Measurements from ENCODE around the gene PHKB.
"Not testable (repeated sequence)": the region's sequence is repeated elsewhere in the genome, so short reads cannot be mapped to it uniquely, and the experiment has no call there.

Gene PHKB

GRCh38 chr16:47469227-47469626 is 8.1 kb downstream of the PHKB start:
- DNase-seq (ENCODE audit: low read depth in 2 of 2) = no peak

- no peak for DNase-seq (ENCODE audit: low read depth in 2 of 2)
These were observed 9.1 kb downstream of the PHKB start for GRCh38 chr16:47470211-47470610.

- no peak for DNase-seq (ENCODE audit: low read depth in 2 of 2)
These were observed 9.7 kb downstream of the PHKB start for GRCh38 chr16:47470810-47471209.

GRCh38 chr16:47473004-47473403 is 11.9 kb downstream of the PHKB start:
- DNase-seq (ENCODE audit: low read depth in 2 of 2) = not testable (repeated sequence)

GRCh38 chr16:47473792-47474191 is 12.7 kb downstream of the PHKB start:
- DNase-seq (ENCODE audit: low read depth in 2 of 2) = no peak

GRCh38 chr16:47475786-47476185 is 14.7 kb downstream of the PHKB start:
- no peak for DNase-seq (ENCODE audit: low read depth in 2 of 2)

GRCh38 chr16:47476654-47477345 is 15.7 kb downstream of the PHKB start:
- DNase-seq (ENCODE audit: low read depth in 2 of 2) = no peak

GRCh38 chr16:47477679-47478078 is 16.5 kb downstream of the PHKB start:
- DNase-seq (ENCODE audit: low read depth in 2 of 2) = no peak

GRCh38 chr16:47480410-47480809 is 19.3 kb downstream of the PHKB start:
- no peak for DNase-seq (ENCODE audit: low read depth in 2 of 2)

- DNase-seq (ENCODE audit: low read depth in 2 of 2) = no peak
These were observed 20.7 kb downstream of the PHKB start for GRCh38 chr16:47481698-47482374.

GRCh38 chr16:47483616-47484015 is 22.5 kb downstream of the PHKB start:
- DNase-seq (ENCODE audit: low read depth in 2 of 2) = no peak

GRCh38 chr16:47486856-47487255 is 25.7 kb downstream of the PHKB start:
- no peak for DNase-seq (ENCODE audit: low read depth in 2 of 2)

GRCh38 chr16:47488051-47488450 is 26.9 kb downstream of the PHKB start:
- no peak for DNase-seq (ENCODE audit: low read depth in 2 of 2)

GRCh38 chr16:47490471-47490870 is 29.3 kb downstream of the PHKB start:
- DNase-seq (ENCODE audit: low read depth in 2 of 2) = no peak

GRCh38 chr16:47492036-47492427 is 30.9 kb downstream of the PHKB start:
- no peak for DNase-seq (ENCODE audit: low read depth in 2 of 2)

- no peak for DNase-seq (ENCODE audit: low read depth in 2 of 2)
These were observed 31.6 kb downstream of the PHKB start for GRCh38 chr16:47492428-47493377.

- DNase-seq (ENCODE audit: low read depth in 2 of 2) = no peak
These were observed 32.5 kb downstream of the PHKB start for GRCh38 chr16:47493381-47494337.

GRCh38 chr16:47499080-47499699 is 38.1 kb downstream of the PHKB start:
- no peak for DNase-seq (ENCODE audit: low read depth in 2 of 2)

- DNase-seq (ENCODE audit: low read depth in 2 of 2) = no peak
These were observed 38.7 kb downstream of the PHKB start for GRCh38 chr16:47499700-47500264.

- no peak for DNase-seq (ENCODE audit: low read depth in 2 of 2)
These were observed 42.8 kb downstream of the PHKB start for GRCh38 chr16:47503936-47504335.

All from activated CD4-positive, alpha-beta T cell treated with anti-CD3 and anti-CD28 coated beads for 24 hours (primary cell).